Stomach smooth muscle (tissue), 2 donors: ENCODE data around the gene PSORS1C2.

Experiments used
- H3K27ac ChIP-seq: one replicate; pipeline ENCODE4 v1.7.0; 2013; ENCODE audit warnings: mild to moderate bottlenecking, low read length, inconsistent platforms
- H3K27me3 ChIP-seq, 2 donors: one replicate each; pipeline ENCODE4 v1.7.0; 2013; ENCODE audit warnings: low read length in 2 of 2; ENCODE audit not compliant: insufficient read depth in 2 of 2, control insufficient read depth in 1 of 2
- H3K36me3 ChIP-seq, 2 donors: one replicate each; pipeline ENCODE4 v1.7.0; 2013; ENCODE audit warnings: low read length in 2 of 2; ENCODE audit not compliant: control insufficient read depth in 2 of 2, insufficient read depth in 2 of 2
- H3K4me1 ChIP-seq: one replicate; pipeline ENCODE4 v1.7.0; 2013; ENCODE audit warnings: low read length; ENCODE audit not compliant: control insufficient read depth, insufficient read depth
- H3K4me3 ChIP-seq, 2 donors: one replicate each; pipeline ENCODE4 v1.7.0; 2013; ENCODE audit warnings: low read length in 2 of 2
- H3K9ac ChIP-seq, 2 donors: one replicate each; pipeline ENCODE4 v1.7.0; 2013; ENCODE audit warnings: low read length in 2 of 2, mild to moderate bottlenecking in 1 of 2
- H3K9me3 ChIP-seq, 2 donors: one replicate each; pipeline ENCODE4 v1.7.0; 2013; ENCODE audit warnings: low read length in 2 of 2; ENCODE audit not compliant: control insufficient read depth in 2 of 2
- donor health status: healthy.
- donor health status: Pancreatic carcinoma.

Gene PSORS1C2

DNA sequence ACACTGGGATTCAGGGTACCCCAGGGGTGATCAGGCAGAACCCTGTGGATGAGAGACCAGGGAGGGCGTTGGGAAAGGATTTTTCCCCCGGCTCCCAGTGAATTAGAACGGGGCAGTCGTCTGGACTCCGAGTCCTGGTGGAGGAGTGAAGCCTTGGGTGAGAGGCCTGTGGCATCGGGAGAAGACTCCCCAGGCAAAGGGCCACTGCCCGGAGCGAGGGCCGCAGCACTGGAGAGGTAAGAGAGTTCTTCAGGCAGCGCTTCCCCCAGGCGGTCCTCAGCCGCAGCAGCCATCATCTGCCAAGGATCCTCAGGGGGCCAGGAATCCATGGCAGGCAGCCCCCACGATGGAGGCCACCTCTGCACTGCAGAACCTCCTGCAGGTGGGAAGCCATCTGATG, 27.2 kb downstream of the PSORS1C2 start:
- Histone ChIP-seq H3K36me3 (no peaks in the 10 kb centered on the region), H3K9me3 (no peaks in the 10 kb centered on the region), H3K4me3 (no peak overlapping the region), H3K9ac (no peak overlapping the region), H3K4me1 (peaks cover 21% of the 10 kb centered on the region), H3K27ac (no peak overlapping the region), H3K27me3 (peaks cover 2 to 3% of the 10 kb centered on the region in 2 donors)

DNA sequence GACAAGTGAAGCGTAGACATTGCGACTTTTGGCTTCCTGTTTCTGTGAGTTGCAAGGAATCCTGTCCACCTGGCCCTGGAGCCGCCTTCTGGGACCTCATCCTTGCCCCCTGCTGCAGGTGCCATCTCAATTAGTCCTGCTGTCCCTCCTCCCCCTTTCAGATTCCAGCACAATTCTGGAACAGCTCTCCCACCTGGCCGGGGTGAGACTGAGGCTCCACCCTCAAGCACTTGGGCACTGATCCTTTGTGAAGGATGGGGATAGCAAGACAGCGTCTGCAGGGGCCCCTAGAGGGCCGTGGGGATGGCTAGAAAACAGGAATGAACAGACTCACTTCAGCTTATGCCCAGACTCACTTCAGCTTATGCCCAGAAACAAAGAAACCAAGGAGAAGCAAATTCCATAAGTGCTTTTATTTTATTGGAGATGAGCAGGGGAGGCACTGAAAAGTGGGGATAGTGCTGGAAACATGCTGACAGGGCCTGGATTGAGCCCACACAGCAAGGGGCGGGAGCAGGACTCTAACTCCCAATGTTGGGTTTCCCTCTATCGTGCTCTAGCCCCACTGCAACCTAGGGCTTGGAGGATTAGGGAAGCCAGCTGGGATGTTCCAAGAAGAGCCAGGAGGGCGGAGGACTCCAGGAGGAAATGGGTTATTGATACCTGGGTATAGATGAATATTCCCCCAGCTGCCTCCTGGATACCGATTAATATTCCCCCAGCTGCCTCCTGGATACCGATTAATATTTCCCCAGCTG, 27.9 kb downstream of the PSORS1C2 start:
- Histone ChIP-seq H3K9me3 (no peaks in the 10 kb centered on the region), H3K27ac (no peak overlapping the region), H3K27me3 (peaks cover 2 to 3% of the 10 kb centered on the region in 2 donors), H3K4me3 (no peak overlapping the region), H3K36me3 (no peaks in the 10 kb centered on the region), H3K9ac (no peak overlapping the region), H3K4me1 (peaks cover 21% of the 10 kb centered on the region)

DNA sequence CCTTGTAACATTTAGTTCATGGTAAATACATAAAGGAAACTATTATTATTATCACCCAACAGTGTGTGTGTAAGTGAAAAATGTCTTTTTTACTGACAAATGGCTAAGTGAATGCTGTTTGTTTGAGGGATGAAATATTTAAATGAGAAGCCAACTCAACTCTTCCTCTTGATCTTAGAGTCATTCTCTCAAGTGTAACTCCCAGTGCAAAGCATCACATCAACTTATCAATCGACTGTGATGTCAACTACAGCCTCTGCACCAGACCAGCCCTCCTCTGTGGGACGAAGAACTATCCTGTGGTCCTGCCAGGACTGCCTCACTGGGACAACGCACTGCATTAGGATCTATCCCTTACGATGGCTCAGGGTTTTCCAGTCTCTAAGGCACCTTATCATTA, 31.8 kb downstream of the PSORS1C2 start:
- Histone ChIP-seq H3K9ac (no peak overlapping the region), H3K27me3 (peaks cover 2 to 3% of the 10 kb centered on the region in 2 donors), H3K9me3 (no peaks in the 10 kb centered on the region), H3K36me3 (no peaks in the 10 kb centered on the region), H3K4me1 (no peaks in the 10 kb centered on the region), H3K27ac (no peak overlapping the region), H3K4me3 (no peak overlapping the region)

DNA sequence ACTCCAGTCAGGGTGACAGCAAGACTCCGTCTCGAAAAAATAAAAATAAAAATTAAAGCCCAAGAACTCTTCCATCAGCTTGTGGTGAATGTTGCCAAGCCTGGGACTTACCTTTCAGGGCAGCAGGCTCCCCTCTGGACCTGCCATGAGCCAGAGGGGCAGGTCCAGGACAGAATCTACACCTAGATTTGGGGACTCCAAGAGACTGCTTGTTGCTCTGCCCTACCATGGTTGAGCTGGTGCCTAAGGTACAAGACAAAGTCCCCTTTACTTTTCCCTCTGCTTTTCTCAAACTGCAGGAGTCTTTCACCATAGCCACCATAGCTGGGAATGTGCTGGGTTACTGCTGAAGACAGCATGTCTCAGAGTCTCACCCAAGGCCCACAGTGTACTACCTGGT, 35.7 kb downstream of the PSORS1C2 start:
- H3K27ac ChIP-seq, result no peak overlapping the region
- no peaks in the 10 kb centered on the region for H3K36me3 ChIP-seq
- no peak overlapping the region for H3K9ac ChIP-seq
- H3K4me1 ChIP-seq, result no peaks in the 10 kb centered on the region
- no peaks in the 10 kb centered on the region for H3K27me3 ChIP-seq
- no peaks in the 10 kb centered on the region for H3K9me3 ChIP-seq
- no peak overlapping the region for H3K4me3 ChIP-seq

DNA sequence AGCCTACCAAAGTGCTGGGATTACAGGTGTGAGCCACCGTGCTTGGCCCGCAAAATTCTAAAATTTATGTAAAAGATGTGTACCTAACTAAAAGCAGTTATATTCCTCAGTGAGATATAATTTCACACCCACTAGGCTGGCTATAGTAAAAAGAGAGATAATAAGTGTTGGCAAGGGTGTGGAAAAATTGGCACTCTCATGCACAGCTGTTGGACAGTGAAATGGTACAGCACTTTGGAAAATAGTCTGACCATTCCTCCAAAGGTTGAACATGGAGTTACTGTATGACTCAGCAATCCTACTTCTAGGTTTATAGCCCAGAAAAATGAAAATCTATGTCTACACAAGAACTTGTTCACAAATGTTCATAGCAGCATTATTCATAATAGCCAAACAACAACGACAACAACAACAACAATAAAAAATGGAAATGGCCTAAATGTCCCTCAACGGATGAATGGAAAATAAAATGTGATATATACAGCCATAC, 40.4 kb downstream of the PSORS1C2 start:
- Histone ChIP-seq H3K27me3 (no peaks in the 10 kb centered on the region), H3K27ac (no peak overlapping the region), H3K9ac (no peak overlapping the region), H3K36me3 (no peaks in the 10 kb centered on the region), H3K4me3 (no peak overlapping the region), H3K4me1 (peaks cover 2% of the 10 kb centered on the region), H3K9me3 (no peaks in the 10 kb centered on the region)

DNA sequence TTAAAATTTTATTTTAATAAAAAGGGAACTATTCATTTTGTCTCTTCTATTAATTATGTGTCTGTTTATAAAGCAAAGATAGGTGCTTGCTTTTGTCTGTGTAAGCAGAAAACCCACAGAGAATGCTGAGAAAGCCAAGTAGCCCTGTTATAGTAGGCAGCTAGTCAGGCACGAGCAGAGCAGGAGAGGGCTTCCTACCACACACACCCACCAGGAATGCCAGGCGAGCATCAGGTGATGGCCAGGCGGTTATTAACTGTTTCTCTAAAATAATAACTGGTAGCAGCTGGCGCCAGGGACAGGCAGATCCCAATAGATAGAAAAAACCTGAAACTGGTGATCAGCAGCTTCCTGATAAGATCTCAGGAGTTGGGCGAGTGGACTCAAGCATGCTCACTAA, 42.2 kb downstream of the PSORS1C2 start:
- H3K4me1 ChIP-seq, result peaks cover 2% of the 10 kb centered on the region

DNA sequence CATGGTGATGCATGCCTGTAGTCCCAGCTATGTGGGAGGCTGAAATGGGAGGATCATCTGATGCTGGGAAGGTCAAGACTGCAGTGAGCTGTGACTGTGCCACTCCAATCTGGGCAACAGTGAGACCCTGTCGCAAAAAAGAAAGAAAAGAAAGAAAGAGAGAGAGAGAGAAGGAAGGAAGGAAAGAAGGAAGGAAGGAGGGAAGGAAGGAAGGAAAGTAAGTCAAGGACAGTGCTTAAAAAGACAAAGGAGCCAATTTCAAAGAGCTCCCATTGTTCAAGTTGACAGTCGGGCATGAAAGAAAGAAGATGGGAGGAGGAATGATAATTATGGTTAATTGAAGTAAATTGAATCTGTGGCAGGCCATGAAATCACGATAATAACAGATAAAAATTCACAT, 42.7 kb downstream of the PSORS1C2 start:
- no peaks in the 10 kb centered on the region for H3K9me3 ChIP-seq
- H3K9ac ChIP-seq, result no peak overlapping the region
- H3K27ac ChIP-seq, result no peak overlapping the region
- peaks cover 2% of the 10 kb centered on the region for H3K4me1 ChIP-seq
- H3K36me3 ChIP-seq, result no peaks in the 10 kb centered on the region
- no peaks in the 10 kb centered on the region for H3K27me3 ChIP-seq
- H3K4me3 ChIP-seq, result no peak overlapping the region

More for the DNA sequence above, 42.2 kb downstream of the PSORS1C2 start:
- H3K9ac ChIP-seq, result no peak overlapping the region
- no peaks in the 10 kb centered on the region for H3K36me3 ChIP-seq
- no peak overlapping the region for H3K4me3 ChIP-seq
- H3K27ac ChIP-seq, result no peak overlapping the region
- no peaks in the 10 kb centered on the region for H3K27me3 ChIP-seq
- no peaks in the 10 kb centered on the region for H3K9me3 ChIP-seq

DNA sequence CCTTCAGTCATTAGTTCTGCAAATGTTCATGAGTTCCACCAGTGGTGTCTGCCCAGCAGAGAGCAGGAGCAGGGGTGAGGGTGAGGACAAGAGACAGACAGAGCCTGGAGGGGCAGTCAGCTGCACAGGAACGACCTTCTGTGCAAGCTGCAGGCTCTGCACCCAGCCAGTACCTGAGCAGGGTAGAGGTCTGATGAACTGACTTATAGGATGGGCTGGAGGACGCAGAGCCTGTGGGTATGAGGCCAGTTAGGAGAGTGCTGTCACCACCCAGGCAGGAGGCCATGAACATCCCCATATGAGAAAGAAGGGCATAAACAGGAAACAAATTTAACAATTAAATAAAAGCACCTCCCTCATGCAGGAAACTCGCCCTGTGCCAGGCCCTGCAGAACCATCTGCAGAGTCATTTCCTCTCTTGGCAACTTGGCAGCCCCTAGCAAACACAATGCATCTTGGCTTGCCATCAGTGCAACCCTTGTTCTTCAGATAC, 44.4 kb downstream of the PSORS1C2 start:
- Histone ChIP-seq H3K9me3 (no peaks in the 10 kb centered on the region), H3K4me1 (peaks cover 2% of the 10 kb centered on the region), H3K36me3 (no peaks in the 10 kb centered on the region), H3K27me3 (no peaks in the 10 kb centered on the region), H3K9ac (no peak overlapping the region), H3K4me3 (no peak overlapping the region), H3K27ac (no peak overlapping the region)

DNA sequence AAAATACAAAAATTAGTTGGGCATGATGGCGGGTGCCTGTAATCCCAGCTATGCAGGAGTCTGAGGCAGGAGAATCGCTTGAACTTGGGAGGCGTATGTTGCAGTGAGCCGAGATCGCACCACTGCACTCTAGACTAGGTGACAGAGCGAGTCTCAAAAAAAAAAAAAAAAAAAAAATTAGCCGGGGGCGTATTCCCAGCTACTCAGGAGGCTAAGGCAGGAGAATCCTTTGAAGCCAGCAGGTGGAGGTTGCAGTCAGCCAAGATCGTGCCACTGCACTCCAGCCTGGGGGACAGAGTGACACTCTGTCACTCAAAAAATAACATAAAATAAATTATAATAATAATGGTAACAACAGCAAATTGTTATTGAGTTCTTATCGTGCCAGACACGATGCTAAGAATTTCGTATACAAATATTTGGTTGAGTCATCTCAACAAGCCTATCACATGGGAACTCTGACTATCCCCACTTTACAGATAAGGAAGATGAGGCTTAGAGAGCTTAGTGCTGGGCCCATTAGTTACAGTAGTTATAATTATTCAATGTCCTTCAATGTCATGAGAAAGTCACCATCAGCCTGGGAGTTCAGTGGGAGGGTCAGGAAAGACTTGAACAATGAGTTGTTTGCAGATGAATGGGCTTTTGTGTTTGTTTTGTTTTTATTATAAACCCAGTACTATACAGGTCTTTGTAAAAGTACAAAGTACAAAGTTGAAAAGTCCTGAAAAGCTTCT, 45.9 kb downstream of the PSORS1C2 start:
- Histone ChIP-seq H3K27me3 (no peaks in the 10 kb centered on the region), H3K36me3 (no peaks in the 10 kb centered on the region), H3K4me3 (no peak overlapping the region), H3K4me1 (peaks cover 2% of the 10 kb centered on the region), H3K9ac (no peak overlapping the region), H3K9me3 (no peaks in the 10 kb centered on the region), H3K27ac (no peak overlapping the region)

DNA sequence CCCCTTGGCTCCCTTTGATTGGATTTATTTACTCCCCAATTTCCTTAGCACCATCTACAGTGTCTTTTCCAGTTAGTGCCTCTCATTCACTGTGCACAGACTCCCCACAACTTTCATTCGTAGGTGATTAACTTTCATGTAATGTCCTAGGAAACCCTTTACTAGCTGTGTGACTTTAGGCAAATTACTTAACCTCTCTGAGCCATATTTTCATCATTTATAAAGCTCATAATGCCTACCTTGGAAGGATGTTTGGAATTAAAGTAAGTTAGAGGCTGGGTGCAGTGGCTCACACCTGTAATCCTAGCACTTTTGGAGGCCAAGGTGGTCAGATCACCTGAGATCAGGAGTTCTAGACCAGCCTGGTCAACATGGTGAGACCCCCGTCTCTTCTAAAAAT, 46.6 kb downstream of the PSORS1C2 start:
- no peaks in the 10 kb centered on the region for H3K36me3 ChIP-seq
- no peak overlapping the region for H3K9ac ChIP-seq
- H3K9me3 ChIP-seq, result no peaks in the 10 kb centered on the region
- H3K4me3 ChIP-seq, result no peak overlapping the region
- no peak overlapping the region for H3K27ac ChIP-seq
- H3K4me1 ChIP-seq, result peaks cover 2% of the 10 kb centered on the region
- no peaks in the 10 kb centered on the region for H3K27me3 ChIP-seq

DNA sequence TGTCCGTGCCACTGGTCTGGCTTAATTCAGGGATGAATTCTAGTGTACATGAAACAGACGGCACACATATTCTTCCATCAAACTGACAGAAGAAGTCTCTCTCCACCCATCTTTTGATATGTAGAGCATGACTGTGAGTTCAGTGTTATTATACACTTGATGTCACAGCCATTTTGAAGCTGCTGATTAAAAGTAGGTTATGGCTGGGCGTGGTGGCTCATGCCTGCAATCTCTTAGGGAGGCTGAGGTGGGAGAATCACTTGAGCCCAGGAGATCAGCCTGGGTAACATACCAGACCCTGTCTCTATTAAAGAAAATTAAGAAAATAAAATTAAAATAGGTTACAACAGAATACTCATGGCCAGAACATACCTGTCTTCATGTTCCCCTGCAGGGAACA, 47.2 kb downstream of the PSORS1C2 start:
- no peaks in the 10 kb centered on the region for H3K27me3 ChIP-seq
- no peaks in the 10 kb centered on the region for H3K9me3 ChIP-seq
- H3K4me1 ChIP-seq, result peaks cover 2% of the 10 kb centered on the region
- no peaks in the 10 kb centered on the region for H3K36me3 ChIP-seq
- H3K4me3 ChIP-seq, result no peak overlapping the region
- no peak overlapping the region for H3K9ac ChIP-seq
- no peak overlapping the region for H3K27ac ChIP-seq
